Measurements from ENCODE around the gene PRORP.

- TF ChIP-seq CTCF (IDR thresholded peaks at IDR 0.05) (no peak), POLR2A (IDR thresholded peaks at IDR 0.05) (no peak), POLR2AphosphoS5 (IDR thresholded peaks at IDR 0.05) (no peak)
Observed at GRCh38 chr14:35133542-35134328, 11.4 kb downstream of the PRORP start.

Measured in breast epithelium (tissue), 3 donors.